ENCODE data around the gene LAMA3. TPM values are rescaled to one million over a fixed set of nuclear protein-coding genes. Genes with fewer than 3 reads are reported as not detected.

LAMA3 gene
- total RNA-seq, 1 experiment from 2014 or later: 8.1 TPM

DNA sequence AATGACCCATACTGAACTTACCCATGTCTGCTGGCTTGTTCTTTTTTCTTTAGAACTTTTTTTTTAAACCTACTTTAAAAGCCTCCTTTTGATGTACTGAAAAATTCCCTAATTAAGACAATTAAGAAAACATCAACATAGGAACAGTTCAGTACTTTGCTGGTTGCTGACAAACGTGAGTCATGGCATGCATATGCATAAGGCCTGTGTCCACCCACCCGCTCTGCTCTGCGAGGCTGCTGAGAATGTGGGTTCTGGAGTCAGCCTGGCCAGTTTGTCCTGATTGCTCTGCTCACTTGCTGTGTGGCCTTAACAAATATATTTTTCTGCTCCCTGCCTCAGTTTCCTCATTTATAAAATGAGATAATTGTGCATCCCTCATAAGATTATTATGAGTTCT is 27.3 kb downstream of the LAMA3 start:
- Histone ChIP-seq H3K9me3 (ENCODE audit: control insufficient read depth, insufficient read depth, low read depth, low read length) (0 out of 2 replicates have a peak, but pooled peaks cover 3% of the 10 kb centered on the region), H3K27me3 (ENCODE audit: control insufficient read depth, insufficient read depth, low read length) (no peaks in the 10 kb centered on the region), H3K4me3 (ENCODE audit: low read depth in 2 of 2, low read length in 2 of 2) (no peak overlapping the region), H3K36me3 (ENCODE audit: control insufficient read depth, insufficient read depth, low read length) (no peaks in the 10 kb centered on the region), H3K4me1 (ENCODE audit: control insufficient read depth, insufficient read depth, low read length) (peaks cover 16% of the 10 kb centered on the region), H3K27ac (ENCODE audit: low read length) (no peak overlapping the region)
- in situ Hi-C loops (cut with HindIII; ENCODE audit: low pct_unique_long_range_greater_than_20kb, low sequenced_read_pairs) (no loop called here), intact Hi-C loops (cut with micrococcal nuclease; ENCODE audit: unreplicated experiment) (no loop called here)
- no peak for ATAC-seq
- ChIA-PET CTCF (no interaction called here), POLR2A (no interaction called here)
- DNase-seq (ENCODE audit: low read depth, low spot score): no peak
- no peak for TF ChIP-seq CTCF (IDR thresholded peaks at IDR 0.05)
- no peak for TF ChIP-seq TCF7L2 (IDR thresholded peaks at IDR 0.05; ENCODE audit: low read depth, low read length)
- no peak for TF ChIP-seq REST (IDR thresholded peaks at IDR 0.05; ENCODE audit: insufficient read depth in 1 of 2, low read depth in 2 of 2, low read length in 1 of 2)
- no peak for TF ChIP-seq POLR2AphosphoS5 (IDR thresholded peaks at IDR 0.05; ENCODE audit: low read depth, low read length)
- BruUV-seq (replicated peaks): no TSS peak

GRCh38 chr18:23716966-23717365 is 27.7 kb downstream of the LAMA3 start:
- no peak for ATAC-seq

More at GRCh38 chr18:23716966-23717365, 27.7 kb downstream of the LAMA3 start:
- H3K27ac ChIP-seq (ENCODE audit: low read length): no peak overlapping the region
- BruUV-seq (replicated peaks): no TSS peak
- in situ Hi-C loops (cut with HindIII; ENCODE audit: low pct_unique_long_range_greater_than_20kb, low sequenced_read_pairs): no loop called here
- H3K4me3 ChIP-seq (ENCODE audit: low read depth in 2 of 2, low read length in 2 of 2): no peak overlapping the region
- ChIA-PET POLR2A (no interaction called here), CTCF (no interaction called here)
- DNase-seq (ENCODE audit: low read depth, low spot score): no peak
- 0 out of 2 replicates have a peak, but pooled peaks cover 3% of the 10 kb centered on the region for H3K9me3 ChIP-seq (ENCODE audit: control insufficient read depth, insufficient read depth, low read depth, low read length)
- no peaks in the 10 kb centered on the region for H3K27me3 ChIP-seq (ENCODE audit: control insufficient read depth, insufficient read depth, low read length)
- H3K36me3 ChIP-seq (ENCODE audit: control insufficient read depth, insufficient read depth, low read length): no peaks in the 10 kb centered on the region
- intact Hi-C loops (cut with micrococcal nuclease; ENCODE audit: unreplicated experiment): no loop called here
- TF ChIP-seq POLR2AphosphoS5 (IDR thresholded peaks at IDR 0.05; ENCODE audit: low read depth, low read length) (no peak), CTCF (IDR thresholded peaks at IDR 0.05) (no peak), TCF7L2 (IDR thresholded peaks at IDR 0.05; ENCODE audit: low read depth, low read length) (no peak), REST (IDR thresholded peaks at IDR 0.05; ENCODE audit: insufficient read depth in 1 of 2, low read depth in 2 of 2, low read length in 1 of 2) (no peak), SIN3A (IDR thresholded peaks at IDR 0.05; ENCODE audit: borderline replicate concordance, insufficient read depth, low read depth, low read length) (no peak)
- peaks cover 16% of the 10 kb centered on the region for H3K4me1 ChIP-seq (ENCODE audit: control insufficient read depth, insufficient read depth, low read length)

All from Panc1 (cell line).